Caco-2 (cell line): ENCODE data around the gene CEND1. TPM values are rescaled to one million over a fixed set of nuclear protein-coding genes. Genes with fewer than 3 reads are reported as not detected.

Experiments
- BruUV-seq: library from RNA; stranded (reverse); fragments of 400-500 nt; replicated peaks from 2 replicates; lab custom pipeline; 2021; lab: Mats Ljungman, UMichigan
- CTCF ChIA-PET: fragments of 300-600 bp; sonication (Branson Sonifier 250); formaldehyde crosslinking; loops from one replicate; lab custom pipeline; 2022; ENCODE audit warnings: antibody characterized with exemption; lab: Charles Lee
- POLR2A ChIA-PET: fragments of 300-600 bp; sonication (Branson Sonifier 250); formaldehyde crosslinking; loops from one replicate; lab custom pipeline; 2022; ENCODE audit warnings: antibody characterized with exemption; lab: Charles Lee
- DNase-seq, 2 experiments: peaks; one replicate each; pipeline versions ENCODE4 v3.0.0 to v3.0.0-alpha.2; 2020 to 2022
- H3K27me3 ChIP-seq: replicated peaks from 2 replicates; pipeline ENCODE4 v1.6.0; 2011; ENCODE audit warnings: low read length; ENCODE audit not compliant: control insufficient read depth, insufficient read depth
- H3K36me3 ChIP-seq: 2 replicates; pipeline ENCODE4 v1.5.1; 2011; ENCODE audit warnings: low read length; ENCODE audit not compliant: control insufficient read depth, insufficient read depth
- H3K4me1 ChIP-seq: fragments of 250-450 bp; sonication (Bioruptor Pico); 2 replicates; pipeline ENCODE4 v1.5.1; 2020; ENCODE audit warnings: mild to moderate bottlenecking
- H3K4me3 ChIP-seq: 2 replicates; pipeline ENCODE4 v1.5.1; 2011; ENCODE audit warnings: low read depth, mild to moderate bottlenecking, control low read depth, low read length
- H3K9me3 ChIP-seq: fragments of 250-450 bp; sonication (Bioruptor Pico); 2 replicates; pipeline ENCODE4 v1.5.1; 2020; ENCODE audit warnings: mild to moderate bottlenecking, moderate library complexity
- H3K27ac Mint-ChIP-seq: one replicate; pipeline ENCODE4 v1.8.0; 2022; ENCODE audit warnings: mixed read lengths; ENCODE audit not compliant: unreplicated experiment
- H3K27me3 Mint-ChIP-seq: one replicate; pipeline ENCODE4 v1.8.0; 2022; ENCODE audit warnings: mixed read lengths; ENCODE audit not compliant: insufficient read depth, unreplicated experiment
- H3K36me3 Mint-ChIP-seq: one replicate; pipeline ENCODE4 v1.8.0; 2022; ENCODE audit warnings: mild to moderate bottlenecking, mixed read lengths; ENCODE audit not compliant: insufficient read depth, unreplicated experiment
- H3K4me1 Mint-ChIP-seq: one replicate; pipeline ENCODE4 v1.8.0; 2022; ENCODE audit warnings: low read depth, mixed read lengths; ENCODE audit not compliant: unreplicated experiment
- H3K4me3 Mint-ChIP-seq: one replicate; pipeline ENCODE4 v1.8.0; 2022; ENCODE audit warnings: mild to moderate bottlenecking, moderate library complexity, mixed read lengths; ENCODE audit not compliant: unreplicated experiment
- H3K9me3 Mint-ChIP-seq: one replicate; pipeline ENCODE4 v1.8.0; 2022; ENCODE audit warnings: mixed read lengths; ENCODE audit not compliant: unreplicated experiment
- CTCF ChIP-seq, 2 experiments: fragments of 200-600 bp in 1 of 2; IDR thresholded peaks; 1 replicate in 1 of 2; 2 replicates in 1 of 2; pipeline versions ENCODE4 v1.5.1 to v1.8.0; 2011 to 2022; ENCODE audit warnings: antibody characterized with exemption in 1 of 2, control low read depth in 1 of 2, inconsistent platforms in 1 of 2, low read depth in 1 of 2, low read length in 1 of 2, mild to moderate bottlenecking in 1 of 2, moderate library complexity in 1 of 2; ENCODE audit not compliant: insufficient read depth in 1 of 2, severe bottlenecking in 1 of 2, unreplicated experiment in 1 of 2
- intact Hi-C: fragments of 100-400 bp; cut with micrococcal nuclease; formaldehyde crosslinking; loops from one replicate; pipeline ENCODE4 v1.10.0; 2022; ENCODE audit not compliant: unreplicated experiment
- total RNA-seq: library from RNA; stranded (reverse); gene quantifications from 2 replicates; pipeline ENCODE4 v1.2.3, GENCODE V29; 2022

The CEND1 gene
- total RNA-seq, 1 experiment from 2014 or later: not detected

GRCh38 chr11:823441-824291 is 33.8 kb upstream of the CEND1 start:
- BruUV-seq: no TSS peak
- Histone ChIP-seq H3K9me3 (no peaks in the 10 kb centered on the region), H3K27me3 (no peaks in the 10 kb centered on the region), H3K36me3 (peaks cover 2% of the 10 kb centered on the region), H3K4me3 (no peak overlapping the region), H3K4me1 (peaks cover 48% of the 10 kb centered on the region)
- DNase-seq: no peak
- Mint-ChIP-seq H3K27me3 (no peaks in the 10 kb centered on the region), H3K4me3 (no peak overlapping the region), H3K36me3 (peaks cover 43% of the 10 kb centered on the region), H3K27ac (no peak overlapping the region), H3K4me1 (peaks cover 13% of the 10 kb centered on the region), H3K9me3 (no peaks in the 10 kb centered on the region)
- POLR2A ChIA-PET: no interaction called here
- CTCF ChIA-PET: interaction anchor here (0.6 kb wide), 1 partner anchor 12 kb away, joined by 4 read pairs; no protein-coding TSS in a partner anchor
- no peak for TF ChIP-seq CTCF (IDR thresholded peaks at IDR 0.05; ENCODE audit: insufficient read depth in 1 of 2, low read depth in 1 of 2, low read length in 1 of 2, severe bottlenecking in 1 of 2, unreplicated experiment in 1 of 2)
- intact Hi-C loops: no loop called here

GRCh38 chr11:821512-822371 is 31.9 kb upstream of the CEND1 start:
- Mint-ChIP-seq H3K36me3 (peaks cover 49% of the 10 kb centered on the region), H3K4me1 (no peaks in the 10 kb centered on the region), H3K9me3 (no peaks in the 10 kb centered on the region), H3K27ac (no peak overlapping the region), H3K27me3 (no peaks in the 10 kb centered on the region), H3K4me3 (peak overlapping the region; percentile 76)
- ChIA-PET POLR2A (no interaction called here), CTCF (no interaction called here)
- no peaks in the 10 kb centered on the region for H3K9me3 ChIP-seq
- no peak overlapping the region for H3K4me3 ChIP-seq
- H3K27me3 ChIP-seq: no peaks in the 10 kb centered on the region
- H3K36me3 ChIP-seq: peaks cover 2% of the 10 kb centered on the region
- TF ChIP-seq CTCF (IDR thresholded peaks at IDR 0.05; ENCODE audit: insufficient read depth in 1 of 2, low read depth in 1 of 2, low read length in 1 of 2, severe bottlenecking in 1 of 2, unreplicated experiment in 1 of 2): no peak
- peaks cover 44% of the 10 kb centered on the region for H3K4me1 ChIP-seq
- BruUV-seq: no TSS peak
- intact Hi-C loops: no loop called here
- no peak for DNase-seq
